HFF-Myc (cell line): ENCODE results near the gene PBX3.

Source experiments
- DNase-seq: peaks from one replicate; pipeline ENCODE4 v3.0.0-alpha.2; 2011; ENCODE audit warnings: low read depth; ENCODE audit errors: extremely low read depth
- H3K4me3 ChIP-seq: replicated peaks from 2 replicates; pipeline ENCODE4 v1.5.1; 2011; ENCODE audit warnings: low read depth, mild to moderate bottlenecking, control low read depth, low read length
- TF ChIP-seq, protein P1 (sequence below): IDR thresholded peaks from 2 replicates; pipeline ENCODE4 v1.5.1; 2012; ENCODE audit warnings: mild to moderate bottlenecking, low read depth, low read length, control low read depth; ENCODE audit errors: missing control alignments

Gene PBX3

DNA sequence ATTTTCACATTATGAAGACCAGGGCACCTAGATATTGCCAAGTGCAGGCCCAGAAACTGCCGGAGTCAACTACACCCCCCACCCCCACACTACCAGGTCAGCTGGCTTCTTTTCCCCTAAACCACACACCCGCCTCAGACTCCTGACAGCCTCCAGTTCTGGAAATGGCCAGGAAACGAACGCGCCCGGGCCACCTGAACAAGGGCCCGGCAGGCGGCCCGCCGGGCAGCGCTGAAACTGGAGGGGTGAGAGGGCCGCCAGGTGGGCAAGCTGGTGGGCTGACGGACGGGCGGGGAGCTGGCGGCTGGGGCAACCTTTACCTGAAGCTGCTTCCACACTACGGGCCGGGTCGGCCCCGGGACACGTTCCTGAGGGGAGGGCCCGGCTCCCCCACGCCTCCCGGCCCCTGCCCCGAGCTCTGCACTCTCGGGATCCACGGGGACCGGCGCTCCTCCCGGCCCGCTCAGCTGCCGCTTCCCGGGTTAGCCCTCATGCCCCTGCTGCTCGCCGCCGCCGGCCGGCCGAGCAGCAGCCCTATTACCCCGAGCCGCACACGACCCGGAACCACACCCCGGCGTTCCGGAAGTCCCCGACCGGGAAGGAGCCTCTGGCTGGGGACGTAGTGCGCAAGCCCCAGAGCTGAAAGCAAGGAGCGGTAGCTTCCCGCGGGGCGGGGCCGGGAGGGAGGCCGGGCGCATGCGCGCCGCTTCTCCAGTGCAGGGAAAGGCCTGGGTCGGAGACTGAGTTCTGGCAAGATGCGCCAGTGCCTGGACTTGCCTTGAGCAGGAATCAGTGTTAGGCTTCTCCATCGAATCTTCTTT, 40.3 kb upstream of the PBX3 start, which contains the start of gene MAPKAP1:
Gene MAPKAP1 (minus strand): TSS at position 558 of the 821 bp plus-strand sequence. CDS start 34,634 bp downstream, outside the sequence.
- H3K4me3 ChIP-seq: peak within 1 kb of the TSS; percentile 90
- TF ChIP-seq, protein P1, sequence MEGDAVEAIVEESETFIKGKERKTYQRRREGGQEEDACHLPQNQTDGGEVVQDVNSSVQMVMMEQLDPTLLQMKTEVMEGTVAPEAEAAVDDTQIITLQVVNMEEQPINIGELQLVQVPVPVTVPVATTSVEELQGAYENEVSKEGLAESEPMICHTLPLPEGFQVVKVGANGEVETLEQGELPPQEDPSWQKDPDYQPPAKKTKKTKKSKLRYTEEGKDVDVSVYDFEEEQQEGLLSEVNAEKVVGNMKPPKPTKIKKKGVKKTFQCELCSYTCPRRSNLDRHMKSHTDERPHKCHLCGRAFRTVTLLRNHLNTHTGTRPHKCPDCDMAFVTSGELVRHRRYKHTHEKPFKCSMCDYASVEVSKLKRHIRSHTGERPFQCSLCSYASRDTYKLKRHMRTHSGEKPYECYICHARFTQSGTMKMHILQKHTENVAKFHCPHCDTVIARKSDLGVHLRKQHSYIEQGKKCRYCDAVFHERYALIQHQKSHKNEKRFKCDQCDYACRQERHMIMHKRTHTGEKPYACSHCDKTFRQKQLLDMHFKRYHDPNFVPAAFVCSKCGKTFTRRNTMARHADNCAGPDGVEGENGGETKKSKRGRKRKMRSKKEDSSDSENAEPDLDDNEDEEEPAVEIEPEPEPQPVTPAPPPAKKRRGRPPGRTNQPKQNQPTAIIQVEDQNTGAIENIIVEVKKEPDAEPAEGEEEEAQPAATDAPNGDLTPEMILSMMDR: no peak
- peak; percentile 83 for DNase-seq

DNA sequence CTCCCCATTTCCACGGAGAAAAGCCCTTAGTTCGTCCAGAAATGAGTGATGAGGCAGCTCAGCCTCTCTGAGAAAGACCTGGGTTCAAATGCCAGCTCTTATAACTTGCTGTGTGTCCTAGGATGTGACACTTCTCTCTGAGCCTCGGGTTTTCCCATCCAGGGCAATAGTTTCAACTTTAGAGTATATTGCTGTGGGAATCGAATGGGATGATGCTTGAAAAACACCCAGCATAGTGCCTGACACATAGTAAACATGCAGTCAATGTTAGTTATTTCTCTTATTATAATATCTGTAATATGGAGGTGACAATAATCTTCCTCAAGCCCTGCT, 39.7 kb upstream of the PBX3 start:
- TF ChIP-seq, protein P1: no peak
- no peak for DNase-seq
- H3K4me3 ChIP-seq: peak overlapping the region; percentile 90

DNA sequence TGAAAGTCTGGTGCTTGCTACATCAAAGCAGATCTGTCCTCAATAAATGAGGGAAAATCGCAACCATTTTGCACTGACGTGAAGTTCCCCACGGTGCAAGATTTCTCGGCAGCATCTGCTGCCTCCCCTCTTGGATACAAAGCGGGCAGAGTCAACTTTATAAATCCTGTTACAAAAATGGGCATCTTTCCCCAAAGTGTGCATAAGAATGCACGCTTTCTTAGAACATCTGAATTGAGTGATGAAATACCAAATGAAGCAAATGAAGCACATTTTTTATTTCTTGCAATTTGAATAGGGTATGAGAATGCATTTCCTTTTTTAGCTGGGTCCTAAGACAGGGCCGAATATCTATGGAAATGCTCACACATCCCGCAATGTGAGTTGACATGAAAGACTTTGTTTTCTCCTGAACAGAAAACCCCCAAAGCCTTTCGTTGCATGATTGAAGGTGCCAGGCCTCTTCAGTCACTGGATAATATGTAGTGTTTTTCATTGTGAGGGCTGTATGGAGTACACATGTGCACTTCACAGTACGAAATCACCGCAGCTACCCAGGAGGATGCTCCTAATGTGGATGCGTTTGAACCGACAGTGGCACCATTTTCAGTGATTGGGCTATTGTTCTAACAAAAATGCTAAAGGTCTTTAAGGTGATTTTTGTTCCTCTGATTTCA, 20.6 kb upstream of the PBX3 start:
- no peak for DNase-seq
- no peak overlapping the region for H3K4me3 ChIP-seq
- TF ChIP-seq, protein P1: no peak

DNA sequence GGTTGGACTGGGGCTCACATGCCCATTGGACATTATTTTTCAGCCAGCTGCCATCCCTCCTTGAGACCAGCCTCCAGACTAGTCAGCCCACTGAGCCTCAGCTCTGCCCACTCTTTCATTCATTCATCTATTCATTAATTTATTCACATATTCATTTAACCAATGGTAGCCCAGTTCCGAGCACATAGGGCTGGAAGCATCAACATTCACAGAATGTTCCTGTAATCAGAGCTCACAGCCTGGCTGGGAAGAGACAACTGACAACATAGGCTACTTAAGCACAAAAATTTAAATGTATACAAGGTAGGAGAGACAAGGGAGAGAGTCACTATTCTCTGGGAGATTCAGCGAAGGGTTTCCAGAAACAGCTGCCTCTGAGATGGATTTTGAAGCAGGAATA, 17.0 kb upstream of the PBX3 start:
- TF ChIP-seq, protein P1: no peak
- no peak for DNase-seq
- H3K4me3 ChIP-seq: no peak overlapping the region

DNA sequence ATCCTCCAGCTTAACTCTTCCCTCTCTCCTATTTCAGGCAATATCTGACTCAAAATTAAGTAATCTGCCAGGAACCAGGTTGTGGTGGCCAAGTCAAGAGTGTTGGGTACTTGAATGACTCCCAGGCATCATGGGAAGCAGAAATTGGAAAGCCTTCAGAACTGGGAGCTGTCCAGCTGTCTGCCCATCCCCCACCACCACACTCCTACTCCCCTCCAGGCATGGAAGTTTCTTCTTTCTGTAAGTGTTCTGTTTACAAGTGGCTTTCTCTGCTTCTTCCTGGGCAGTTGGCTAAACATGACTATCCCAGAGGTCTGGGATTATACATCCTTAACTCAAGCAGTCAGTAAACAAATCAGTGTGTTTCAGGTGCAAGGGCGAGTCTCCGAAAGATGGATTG, 14.6 kb upstream of the PBX3 start:
- no peak for DNase-seq
- no peak overlapping the region for H3K4me3 ChIP-seq
- TF ChIP-seq, protein P1: no peak

DNA sequence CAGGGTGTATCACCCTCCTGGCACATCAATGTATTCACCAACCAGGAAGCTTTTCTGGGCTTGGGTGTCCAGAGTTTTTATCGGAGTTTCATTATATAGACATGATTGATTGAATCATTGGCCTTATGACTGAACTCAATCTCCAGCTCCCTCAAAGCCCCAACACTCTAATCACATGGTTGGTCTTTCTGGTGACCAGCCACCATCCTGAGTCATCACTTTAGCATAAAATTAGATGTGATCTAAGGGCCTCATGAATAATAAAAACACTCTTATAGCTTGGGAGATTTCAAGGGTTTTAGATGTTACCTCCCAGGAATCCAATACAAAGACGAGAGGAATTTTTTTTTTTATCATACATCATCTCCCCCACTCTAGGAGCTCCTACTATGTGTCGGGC, 7.7 kb upstream of the PBX3 start:
- no peak overlapping the region for H3K4me3 ChIP-seq

More for the DNA sequence above, 7.7 kb upstream of the PBX3 start:
- DNase-seq: no peak
- TF ChIP-seq, protein P1: no peak
